ENCODE measurements around the gene FBXL7.

DNA sequence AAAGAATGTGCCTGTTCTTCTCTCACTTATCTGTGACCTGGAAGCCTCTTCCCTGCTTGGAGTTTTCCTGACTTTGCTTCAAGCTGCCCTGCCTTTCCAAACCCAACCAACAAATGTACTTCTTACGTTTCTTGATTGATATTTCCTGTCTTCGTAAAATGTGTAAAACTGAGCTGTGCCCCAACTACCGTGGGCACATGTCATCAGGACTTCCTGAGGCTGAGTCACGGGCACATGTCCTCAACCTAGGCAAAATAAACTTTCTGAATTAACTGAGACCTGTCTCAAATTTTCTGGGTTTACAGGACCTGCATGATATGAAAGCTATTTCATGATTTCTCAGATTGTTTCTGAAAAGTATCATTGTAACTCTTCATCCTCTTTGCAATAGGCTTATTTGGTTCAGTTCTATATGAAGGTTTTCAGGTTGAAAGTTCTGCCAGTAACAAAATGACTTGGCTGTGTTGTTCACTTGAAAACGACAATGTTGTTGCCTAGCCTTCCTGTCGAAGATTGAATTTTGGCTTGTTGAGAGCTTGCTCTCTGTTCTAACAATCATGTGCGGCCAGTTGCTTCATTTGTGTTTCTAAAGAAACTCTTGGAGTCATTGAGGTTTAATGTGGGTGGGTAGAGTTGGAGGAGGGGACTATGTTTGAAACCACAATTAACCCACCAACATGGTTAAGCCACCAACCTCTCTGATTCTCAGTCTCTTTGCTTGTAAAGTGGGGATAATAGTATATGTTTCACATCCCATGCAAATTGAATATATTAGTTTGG lies 145.6 kb downstream of the FBXL7 start:
- TF ChIP-seq, protein P1, sequence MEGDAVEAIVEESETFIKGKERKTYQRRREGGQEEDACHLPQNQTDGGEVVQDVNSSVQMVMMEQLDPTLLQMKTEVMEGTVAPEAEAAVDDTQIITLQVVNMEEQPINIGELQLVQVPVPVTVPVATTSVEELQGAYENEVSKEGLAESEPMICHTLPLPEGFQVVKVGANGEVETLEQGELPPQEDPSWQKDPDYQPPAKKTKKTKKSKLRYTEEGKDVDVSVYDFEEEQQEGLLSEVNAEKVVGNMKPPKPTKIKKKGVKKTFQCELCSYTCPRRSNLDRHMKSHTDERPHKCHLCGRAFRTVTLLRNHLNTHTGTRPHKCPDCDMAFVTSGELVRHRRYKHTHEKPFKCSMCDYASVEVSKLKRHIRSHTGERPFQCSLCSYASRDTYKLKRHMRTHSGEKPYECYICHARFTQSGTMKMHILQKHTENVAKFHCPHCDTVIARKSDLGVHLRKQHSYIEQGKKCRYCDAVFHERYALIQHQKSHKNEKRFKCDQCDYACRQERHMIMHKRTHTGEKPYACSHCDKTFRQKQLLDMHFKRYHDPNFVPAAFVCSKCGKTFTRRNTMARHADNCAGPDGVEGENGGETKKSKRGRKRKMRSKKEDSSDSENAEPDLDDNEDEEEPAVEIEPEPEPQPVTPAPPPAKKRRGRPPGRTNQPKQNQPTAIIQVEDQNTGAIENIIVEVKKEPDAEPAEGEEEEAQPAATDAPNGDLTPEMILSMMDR (conservative IDR thresholded peaks at IDR 0.05; ENCODE audit: low read length) = no peak
- no peak for TF ChIP-seq EZH2phosphoT487 (IDR thresholded peaks at IDR 0.05; ENCODE audit: borderline replicate concordance)
